ENCODE measurements around the gene NDUFA13.

DNA sequence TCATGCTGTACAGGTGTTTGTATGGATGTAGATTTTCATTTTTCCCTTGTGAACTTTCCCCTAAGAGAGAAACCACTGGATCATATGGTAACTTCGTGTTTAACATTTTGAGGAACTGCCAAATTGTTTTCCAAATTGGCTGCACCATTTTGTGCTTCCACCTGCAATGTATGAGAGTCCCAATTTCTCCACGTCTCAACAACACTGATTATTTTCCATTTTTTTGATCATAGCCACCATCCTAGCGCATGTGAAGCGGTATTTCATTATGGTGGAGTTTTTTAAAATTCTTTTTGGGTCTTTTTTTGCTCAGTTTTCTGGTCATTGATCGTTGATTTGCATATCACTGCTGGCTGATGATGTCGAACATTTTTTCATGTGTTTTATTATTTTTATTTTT, 5.0 kb downstream of the NDUFA13 start:
- TF ChIP-seq, protein P1, sequence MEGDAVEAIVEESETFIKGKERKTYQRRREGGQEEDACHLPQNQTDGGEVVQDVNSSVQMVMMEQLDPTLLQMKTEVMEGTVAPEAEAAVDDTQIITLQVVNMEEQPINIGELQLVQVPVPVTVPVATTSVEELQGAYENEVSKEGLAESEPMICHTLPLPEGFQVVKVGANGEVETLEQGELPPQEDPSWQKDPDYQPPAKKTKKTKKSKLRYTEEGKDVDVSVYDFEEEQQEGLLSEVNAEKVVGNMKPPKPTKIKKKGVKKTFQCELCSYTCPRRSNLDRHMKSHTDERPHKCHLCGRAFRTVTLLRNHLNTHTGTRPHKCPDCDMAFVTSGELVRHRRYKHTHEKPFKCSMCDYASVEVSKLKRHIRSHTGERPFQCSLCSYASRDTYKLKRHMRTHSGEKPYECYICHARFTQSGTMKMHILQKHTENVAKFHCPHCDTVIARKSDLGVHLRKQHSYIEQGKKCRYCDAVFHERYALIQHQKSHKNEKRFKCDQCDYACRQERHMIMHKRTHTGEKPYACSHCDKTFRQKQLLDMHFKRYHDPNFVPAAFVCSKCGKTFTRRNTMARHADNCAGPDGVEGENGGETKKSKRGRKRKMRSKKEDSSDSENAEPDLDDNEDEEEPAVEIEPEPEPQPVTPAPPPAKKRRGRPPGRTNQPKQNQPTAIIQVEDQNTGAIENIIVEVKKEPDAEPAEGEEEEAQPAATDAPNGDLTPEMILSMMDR (IDR thresholded peaks at IDR 0.05) = no peak
- no peak for TF ChIP-seq POLR2A (IDR thresholded peaks at IDR 0.05)
